GM13977 (cell line): ENCODE measurements around the gene ERBB2.

Experiments
- DNase-seq: peaks from one replicate; pipeline ENCODE4 v3.0.0; 2012; ENCODE audit warnings: low spot score
- in situ Hi-C: fragments of 300-500 bp; cut with MboI; formaldehyde crosslinking; loops from one replicate; pipeline ENCODE4 v1.12.0; 2022; ENCODE audit warnings: low sequenced_read_pairs, low pct_unique_long_range_greater_than_20kb, mixed read lengths, inconsistent platforms; ENCODE audit not compliant: unreplicated experiment
- TF ChIP-seq, protein P1 (sequence below): IDR thresholded peaks from 2 replicates; pipeline ENCODE4 v1.5.1; 2012; ENCODE audit warnings: mild to moderate bottlenecking, control low read depth; ENCODE audit not compliant: insufficient read depth; ENCODE audit errors: extremely low read depth, missing control alignments

ERBB2 gene

GRCh38 chr17:39765175-39765574 is 65.3 kb downstream of the ERBB2 start:
- TF ChIP-seq, protein P1, sequence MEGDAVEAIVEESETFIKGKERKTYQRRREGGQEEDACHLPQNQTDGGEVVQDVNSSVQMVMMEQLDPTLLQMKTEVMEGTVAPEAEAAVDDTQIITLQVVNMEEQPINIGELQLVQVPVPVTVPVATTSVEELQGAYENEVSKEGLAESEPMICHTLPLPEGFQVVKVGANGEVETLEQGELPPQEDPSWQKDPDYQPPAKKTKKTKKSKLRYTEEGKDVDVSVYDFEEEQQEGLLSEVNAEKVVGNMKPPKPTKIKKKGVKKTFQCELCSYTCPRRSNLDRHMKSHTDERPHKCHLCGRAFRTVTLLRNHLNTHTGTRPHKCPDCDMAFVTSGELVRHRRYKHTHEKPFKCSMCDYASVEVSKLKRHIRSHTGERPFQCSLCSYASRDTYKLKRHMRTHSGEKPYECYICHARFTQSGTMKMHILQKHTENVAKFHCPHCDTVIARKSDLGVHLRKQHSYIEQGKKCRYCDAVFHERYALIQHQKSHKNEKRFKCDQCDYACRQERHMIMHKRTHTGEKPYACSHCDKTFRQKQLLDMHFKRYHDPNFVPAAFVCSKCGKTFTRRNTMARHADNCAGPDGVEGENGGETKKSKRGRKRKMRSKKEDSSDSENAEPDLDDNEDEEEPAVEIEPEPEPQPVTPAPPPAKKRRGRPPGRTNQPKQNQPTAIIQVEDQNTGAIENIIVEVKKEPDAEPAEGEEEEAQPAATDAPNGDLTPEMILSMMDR, result no peak

GRCh38 chr17:39765766-39766165 is 65.9 kb downstream of the ERBB2 start:
- in situ Hi-C loops, result loop anchor here (5.0 kb wide), 1 partner anchor 97 kb away; the partner anchor contains the start of gene IKZF3
- TF ChIP-seq, protein P1, result no peak
- no peak for DNase-seq

More at GRCh38 chr17:39765175-39765574, 65.3 kb downstream of the ERBB2 start:
- in situ Hi-C loops, result loop anchor here (5.0 kb wide), 1 partner anchor 97 kb away; the partner anchor contains the start of gene IKZF3
- DNase-seq, result no peak

- in situ Hi-C loops, result loop anchor here (5.0 kb wide), 1 partner anchor 95 kb away; the partner anchor contains the start of gene IKZF3
- TF ChIP-seq, protein P1, result no peak
- no peak for DNase-seq
These were observed 67.3 kb downstream of the ERBB2 start for GRCh38 chr17:39767147-39767546.

- TF ChIP-seq, protein P1, result no peak
- DNase-seq, result peak; percentile 60
- in situ Hi-C loops, result loop anchor here (5.0 kb wide), 1 partner anchor 92 kb away; the partner anchor contains the start of gene IKZF3
These were observed 70.2 kb downstream of the ERBB2 start for GRCh38 chr17:39769974-39770587.

GRCh38 chr17:39772415-39772814 is 72.6 kb downstream of the ERBB2 start:
- in situ Hi-C loops, result no loop called here
- TF ChIP-seq, protein P1, result no peak
- DNase-seq, result no peak

DNA sequence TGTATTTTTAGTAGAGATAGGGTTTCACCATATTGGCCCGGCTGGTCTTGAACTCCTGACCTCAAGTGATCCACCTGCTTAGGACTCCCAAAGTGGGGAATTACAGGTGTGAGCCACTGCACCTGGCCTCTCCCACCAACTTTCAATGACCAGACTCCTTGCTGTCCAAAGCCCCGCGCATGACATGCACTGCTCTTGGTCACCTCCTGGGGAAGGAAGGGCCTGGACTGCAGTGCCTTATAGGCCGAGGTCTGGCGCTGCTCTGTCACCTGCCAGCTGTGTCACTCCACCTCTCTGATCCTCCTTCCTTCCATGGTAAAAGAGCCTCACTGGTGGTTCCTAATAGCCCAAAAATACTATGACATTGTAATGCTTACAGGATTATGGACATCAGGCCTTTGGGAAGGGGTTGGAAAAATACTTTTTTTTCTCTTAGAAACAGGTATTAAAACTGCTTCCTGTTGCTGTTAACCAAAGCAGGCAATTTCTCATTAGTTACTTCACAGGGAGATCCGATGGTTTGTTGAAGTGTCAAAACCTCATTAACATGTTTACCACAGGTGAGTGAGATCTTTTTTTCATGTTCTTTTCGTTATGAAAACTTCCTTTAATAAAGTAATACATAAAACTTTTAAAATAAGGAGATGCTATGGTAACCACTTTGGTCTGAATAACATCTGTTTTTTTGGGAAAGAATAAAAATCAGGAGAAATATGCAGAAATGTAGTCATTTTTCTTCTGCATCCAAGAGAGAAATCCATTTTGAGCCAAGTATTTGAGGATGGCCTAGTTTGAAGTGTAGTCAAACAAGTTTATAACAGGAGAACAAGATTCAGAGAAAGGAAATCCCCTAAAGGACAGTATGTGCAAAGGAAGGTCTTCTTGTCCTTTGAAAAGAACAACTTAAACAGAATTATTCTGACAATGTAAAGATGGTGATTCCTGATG is 73.4 kb downstream of the ERBB2 start:
- in situ Hi-C loops, result no loop called here
- no peak for DNase-seq
- TF ChIP-seq, protein P1, result no peak
